GM18870 (cell line): Measurements from ENCODE around the gene DDX31.
"Not testable (repeated sequence)": the region's sequence is repeated elsewhere in the genome, so short reads cannot be mapped to it uniquely, and the experiment has no call there.

Source experiments
- ATAC-seq: cut with Tn5 transposase; IDR thresholded peaks from one replicate; pipeline ENCODE4 v1.9.1; 2021; ENCODE audit warnings: moderate library complexity; ENCODE audit not compliant: unreplicated experiment

The DDX31 gene

DNA sequence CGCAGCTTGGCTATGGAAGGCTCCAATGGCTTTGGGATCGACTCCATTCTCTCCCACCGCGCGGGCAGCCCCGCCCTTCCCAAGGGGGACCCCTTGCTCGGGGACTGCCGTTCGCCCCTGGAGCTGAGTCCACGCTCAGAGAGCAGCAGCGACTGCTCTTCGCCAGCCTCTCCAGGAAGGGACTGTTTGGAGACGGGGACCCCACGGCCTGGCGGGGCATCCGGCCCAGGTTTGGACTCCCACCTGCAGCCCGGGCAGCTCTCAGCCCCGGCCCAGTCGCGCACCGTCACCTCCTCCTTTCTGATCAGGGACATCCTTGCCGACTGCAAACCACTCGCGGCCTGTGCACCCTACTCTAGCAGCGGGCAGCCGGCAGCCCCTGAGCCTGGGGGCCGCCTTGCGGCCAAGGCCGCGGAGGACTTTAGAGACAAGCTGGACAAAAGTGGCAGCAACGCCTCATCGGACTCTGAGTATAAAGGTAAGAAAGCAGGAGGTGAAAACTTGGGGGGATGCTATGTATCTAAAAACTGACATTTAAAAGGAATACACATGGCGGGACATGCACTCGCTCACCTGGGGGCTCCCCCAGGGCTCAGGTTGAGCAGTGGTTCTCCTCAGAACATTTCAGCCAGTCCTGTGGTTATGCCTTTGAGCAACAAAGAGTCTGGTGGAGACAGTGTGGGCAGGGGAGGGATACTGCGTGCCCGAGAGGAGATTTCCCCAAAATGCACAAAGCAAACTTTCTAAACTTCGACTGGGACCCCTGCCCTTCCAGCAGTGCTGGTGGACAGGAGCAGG lies 86.8 kb downstream of the DDX31 start:
- ATAC-seq: no peak

DNA sequence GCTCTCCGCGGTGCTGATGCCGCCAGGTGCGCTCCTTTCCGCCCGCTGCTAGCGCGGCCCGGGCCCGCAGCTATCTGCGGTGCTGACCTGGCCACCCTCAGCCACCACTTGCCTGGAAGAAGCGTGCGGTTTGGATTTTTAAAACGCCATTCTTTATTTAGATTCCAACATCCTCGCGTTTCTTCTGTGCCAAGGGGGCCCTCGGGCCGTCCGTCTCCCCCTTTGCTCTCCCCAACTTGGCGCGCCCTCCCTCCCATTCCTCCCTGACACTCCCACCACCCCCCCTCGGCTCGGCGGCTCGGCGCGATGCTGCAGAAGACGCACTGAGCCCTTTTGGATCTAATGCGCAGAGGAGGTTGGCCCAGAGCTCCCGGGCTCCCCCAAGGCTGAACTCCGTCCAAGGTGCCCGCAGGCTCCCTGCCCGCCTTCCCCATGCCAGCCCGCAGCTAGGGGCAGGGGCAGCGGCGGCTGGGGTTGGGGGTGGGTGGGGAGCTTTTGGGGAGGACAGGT lies 87.5 kb downstream of the DDX31 start, which contains the start of gene BARHL1:
Gene BARHL1 (plus strand): TSS at position 331 of the 510 bp plus-strand sequence. CDS start 192 bp downstream, outside the sequence.
- no peak for ATAC-seq

DNA sequence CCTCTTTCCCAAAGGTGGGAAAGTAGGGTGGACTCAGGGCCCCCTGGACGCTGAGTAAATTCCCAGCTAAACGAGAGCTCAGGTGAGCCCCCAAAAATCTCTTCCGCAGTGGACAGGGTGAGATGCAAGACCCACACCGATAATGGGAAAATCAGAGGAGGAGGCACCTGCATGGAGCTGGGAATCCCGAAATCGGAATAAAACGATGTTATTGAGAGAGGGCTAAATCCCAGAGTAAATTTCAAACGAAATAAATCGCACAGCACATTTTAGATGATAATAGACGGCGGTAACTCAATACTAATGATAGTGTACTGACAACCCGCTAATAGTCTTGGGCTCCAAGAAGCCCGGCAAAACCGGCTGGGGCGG lies 90.4 kb downstream of the DDX31 start:
- no peak for ATAC-seq

DNA sequence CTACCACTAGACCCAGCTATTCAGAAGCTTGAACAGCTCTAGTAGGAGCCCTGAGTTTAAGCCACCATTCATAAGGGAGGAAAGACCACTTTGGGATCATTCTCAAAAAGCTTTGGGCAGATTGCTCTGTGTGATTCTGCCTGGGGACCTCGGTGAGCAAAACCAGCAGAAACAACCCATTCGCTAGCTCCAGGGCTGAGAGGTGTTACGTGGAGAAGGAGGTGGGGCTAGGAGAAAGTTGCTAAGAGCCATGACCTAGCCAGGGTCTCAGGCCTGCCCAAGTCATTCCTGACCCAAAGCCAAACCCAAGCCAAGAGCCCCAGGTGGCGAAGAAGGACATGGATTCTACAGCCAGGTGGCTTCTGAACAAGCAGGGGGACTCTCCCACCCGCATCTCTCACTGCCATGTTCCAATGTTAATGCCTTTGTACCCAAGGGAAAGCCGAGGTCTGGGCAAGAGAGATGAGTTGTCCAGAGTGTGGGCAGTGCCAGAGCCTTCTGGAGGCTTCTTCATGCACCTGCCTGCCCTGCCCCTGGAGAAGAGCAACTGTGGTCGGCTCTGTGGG lies 91.3 kb downstream of the DDX31 start:
- no peak for ATAC-seq

DNA sequence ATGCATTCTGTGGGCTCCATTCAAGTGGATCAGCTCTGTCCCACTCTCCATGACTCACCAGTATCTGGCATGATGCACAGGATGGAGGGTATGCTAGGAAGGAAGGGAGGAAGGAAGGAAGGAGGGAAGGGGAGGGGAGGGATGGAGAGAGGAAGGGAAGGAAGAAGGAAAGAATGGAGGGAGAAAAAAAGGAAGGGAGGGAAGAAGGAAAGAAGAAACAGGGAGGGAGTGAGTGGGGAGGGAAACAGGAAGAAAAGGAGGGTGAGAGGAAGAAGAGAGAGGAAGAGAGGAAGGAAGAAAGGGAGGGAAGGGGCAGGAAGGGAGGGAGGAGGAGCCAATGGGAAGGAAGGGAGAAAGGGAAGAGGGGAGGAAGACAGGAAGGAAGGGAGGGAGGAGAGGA lies 92.7 kb downstream of the DDX31 start:
- ATAC-seq: no peak

DNA sequence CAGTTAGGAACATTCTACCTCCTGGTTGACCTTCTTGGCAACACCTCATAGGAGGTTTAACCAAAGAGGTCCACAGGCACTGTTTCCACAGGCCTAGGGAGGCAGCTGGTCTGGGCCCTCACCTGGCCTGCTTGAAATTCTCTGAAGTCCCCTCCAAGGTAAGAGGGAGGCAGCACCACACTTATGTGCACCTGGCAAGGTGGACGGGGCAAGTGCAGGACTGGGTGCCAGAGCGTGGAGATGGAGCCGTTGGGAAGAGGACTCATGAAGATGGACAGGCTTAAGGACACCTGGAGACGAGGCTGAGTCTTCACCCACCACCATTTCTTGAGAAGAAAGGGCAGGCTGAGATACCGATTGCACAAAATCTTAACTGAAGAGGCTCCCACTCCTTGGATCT lies 94.0 kb downstream of the DDX31 start:
- ATAC-seq: no peak

DNA sequence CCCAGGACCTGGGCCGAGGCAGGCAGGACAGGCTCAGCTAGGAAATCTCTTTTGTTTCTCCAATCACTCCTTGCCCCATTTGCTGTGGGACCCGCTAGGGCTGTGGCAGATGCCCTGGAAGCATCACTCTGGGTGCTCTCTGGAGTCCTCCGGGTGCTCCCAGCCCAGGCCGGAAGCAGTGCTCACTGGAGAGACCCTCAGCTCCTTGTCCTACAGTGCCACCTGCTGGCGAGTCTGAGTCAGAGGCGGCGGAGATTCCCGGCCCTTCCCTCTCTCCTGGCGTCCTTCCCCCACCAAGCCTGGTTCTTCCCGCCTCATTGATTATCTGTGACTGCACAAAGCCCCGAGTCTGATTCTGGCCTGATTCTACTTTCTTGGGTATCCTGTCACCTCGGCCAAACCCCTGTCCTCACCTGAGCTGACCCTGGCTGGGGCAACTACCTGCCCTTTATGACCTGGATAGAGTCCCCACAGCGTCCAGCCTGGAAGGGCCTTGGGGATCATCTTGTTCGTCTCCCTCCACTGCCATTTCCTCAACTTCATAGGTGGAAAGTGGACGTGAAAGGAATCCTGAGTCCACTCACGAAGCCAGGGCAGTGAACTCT lies 94.7 kb downstream of the DDX31 start:
- ATAC-seq: no peak

DNA sequence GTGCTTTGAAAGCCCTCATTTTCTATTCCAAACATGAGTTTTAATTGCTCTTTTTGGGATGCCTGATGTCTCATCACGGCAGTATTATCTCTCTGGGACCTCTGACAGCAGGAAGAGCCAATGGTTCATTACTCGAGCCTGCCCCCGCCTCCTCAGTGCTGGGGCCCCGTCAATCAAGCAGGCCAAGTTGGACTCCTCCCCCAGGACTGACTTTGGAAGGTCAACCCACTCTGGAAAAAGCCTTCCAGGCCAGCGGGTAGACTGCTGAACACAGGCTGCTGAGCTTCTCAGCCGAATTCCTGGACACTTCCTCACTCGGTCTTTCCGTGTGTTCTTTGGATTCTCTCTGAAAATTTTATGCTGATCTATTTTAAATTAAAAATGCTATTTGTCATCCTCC lies 96.9 kb downstream of the DDX31 start:
- ATAC-seq: no peak

DNA sequence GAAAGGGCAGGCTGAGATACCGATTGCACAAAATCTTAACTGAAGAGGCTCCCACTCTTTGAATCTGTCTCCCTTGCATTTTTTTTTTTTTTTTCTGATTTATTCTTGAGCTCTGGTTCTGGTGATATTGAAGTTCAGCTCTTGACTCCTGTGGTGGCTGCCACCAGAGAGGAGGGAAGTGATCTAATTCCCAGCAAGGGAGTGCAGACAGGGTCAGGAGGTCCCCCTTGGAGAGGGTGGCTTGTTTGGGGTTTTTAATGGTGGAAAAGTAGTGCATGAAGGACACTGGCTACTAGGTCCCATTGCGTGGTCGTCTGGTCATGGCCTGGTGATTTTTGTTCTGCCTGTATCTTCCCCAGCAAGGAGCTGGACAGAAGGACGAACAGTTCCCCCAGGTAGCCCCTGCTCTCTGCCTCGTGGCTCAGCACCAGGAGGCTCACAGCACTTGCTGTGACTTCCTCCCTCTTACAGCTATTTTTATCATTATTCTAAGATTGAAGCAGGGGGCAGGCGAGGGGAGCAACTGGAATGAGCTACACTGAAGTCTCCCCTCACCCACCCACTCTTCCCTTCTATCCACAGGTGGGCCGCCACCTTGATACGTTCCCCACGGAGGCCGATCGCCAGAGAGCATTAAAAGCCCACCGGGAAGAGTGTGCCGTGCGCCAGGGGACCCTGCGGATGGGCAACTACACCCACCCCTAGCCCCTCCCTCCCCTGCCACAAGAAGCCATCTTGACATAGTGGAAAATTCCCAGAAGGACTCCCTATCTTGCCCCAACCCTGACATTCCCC lies 97.8 kb downstream of the DDX31 start:
- ATAC-seq: no peak

DNA sequence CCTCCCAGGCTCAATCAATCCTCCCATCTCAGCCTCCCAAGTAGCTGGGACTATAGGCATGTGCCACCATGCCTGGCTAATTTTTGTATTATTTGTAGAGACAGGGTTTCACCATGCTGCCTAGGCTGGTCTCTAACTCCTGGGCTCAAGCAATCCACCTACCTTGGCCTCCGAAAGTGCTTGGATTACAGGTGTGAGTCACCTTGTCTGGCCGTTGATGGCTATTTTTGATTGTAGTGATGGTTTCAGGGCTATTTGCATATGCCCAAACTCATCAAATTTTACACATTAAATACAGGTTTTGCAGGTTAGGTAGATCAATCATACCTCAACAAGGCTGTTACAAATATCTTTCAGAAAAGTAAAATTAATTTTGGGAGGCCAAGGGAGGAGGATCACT lies 101.0 kb downstream of the DDX31 start:
- ATAC-seq: not testable (repeated sequence)

DNA sequence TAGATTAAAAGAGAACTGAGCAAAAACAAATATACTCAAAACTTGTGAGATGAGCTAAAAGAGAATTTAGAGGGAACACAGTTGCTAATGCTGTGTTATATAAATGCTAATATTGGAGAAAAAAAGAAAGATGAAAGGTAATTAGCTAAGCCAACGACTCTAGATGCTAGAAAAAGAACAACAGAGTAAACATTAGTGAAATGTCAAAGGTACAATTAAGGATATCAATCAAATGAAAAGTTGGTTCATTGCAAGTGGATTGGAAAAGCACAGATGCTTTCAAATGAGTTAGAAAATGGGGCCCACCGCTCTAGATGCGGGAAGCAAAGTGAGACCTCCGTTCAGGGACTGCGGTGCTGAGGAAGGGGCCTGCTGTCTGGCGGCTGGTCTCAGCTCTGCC lies 105.3 kb downstream of the DDX31 start:
- ATAC-seq: no peak

DNA sequence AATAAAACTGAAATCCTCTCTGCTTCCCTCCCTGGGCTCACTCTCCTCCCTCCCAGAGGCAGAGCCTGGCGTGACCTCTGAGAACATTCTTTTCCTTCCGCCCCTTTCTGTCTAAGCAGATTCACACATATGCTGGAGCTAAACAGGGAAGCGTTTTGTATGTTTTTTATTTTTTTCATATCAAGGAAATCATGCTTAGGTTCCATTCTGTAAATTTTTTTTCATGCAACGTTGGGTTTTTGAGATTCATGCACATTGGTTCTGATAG lies 107.5 kb downstream of the DDX31 start:
- no peak for ATAC-seq

DNA sequence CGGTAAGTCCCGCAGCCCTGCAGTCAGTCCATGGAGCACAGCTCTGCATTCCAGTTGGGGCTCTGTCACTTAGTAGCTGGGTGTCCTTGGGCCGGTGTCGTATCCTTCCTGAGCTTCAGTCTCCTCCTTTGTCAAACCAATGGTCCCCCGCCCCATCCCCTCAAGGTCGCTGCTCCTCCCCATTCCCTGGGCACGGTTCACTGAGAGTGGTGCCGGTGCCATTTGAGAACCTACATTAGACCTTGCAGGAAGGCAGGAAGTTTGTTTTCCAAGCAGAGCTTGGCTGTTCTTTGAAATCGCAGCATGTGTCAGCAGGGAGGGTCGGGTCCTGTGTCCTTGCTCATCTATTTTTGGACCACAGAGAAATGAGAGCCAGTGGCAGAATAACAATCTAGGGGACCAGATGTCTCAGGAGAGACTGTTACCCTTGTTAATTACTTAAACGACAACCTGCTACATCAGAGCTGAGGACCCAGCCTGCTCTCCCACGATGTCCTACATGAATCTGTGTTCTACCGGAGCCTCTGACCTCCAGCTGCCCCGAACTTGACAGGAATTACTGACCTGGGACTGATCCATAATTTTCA lies 109.1 kb downstream of the DDX31 start:
- no peak for ATAC-seq

DNA sequence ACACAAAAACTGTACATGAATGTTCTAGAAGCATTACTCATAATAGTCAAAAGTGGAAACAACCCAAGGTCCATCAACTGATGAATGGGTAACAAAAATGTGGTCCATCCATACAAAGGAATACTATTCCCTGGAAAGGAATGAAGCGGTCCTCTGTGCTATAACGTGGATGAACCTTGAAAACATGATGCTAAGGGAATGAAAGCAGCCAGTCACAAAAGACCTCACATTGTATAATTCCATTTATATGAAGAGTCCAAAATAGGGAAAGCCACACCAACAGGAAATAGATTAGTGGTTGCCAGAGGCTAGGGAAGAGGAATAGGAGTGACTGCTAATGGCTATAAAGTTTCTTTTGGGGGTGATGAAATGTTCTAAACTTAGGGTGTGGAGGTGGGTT lies 110.1 kb downstream of the DDX31 start:
- no peak for ATAC-seq

DNA sequence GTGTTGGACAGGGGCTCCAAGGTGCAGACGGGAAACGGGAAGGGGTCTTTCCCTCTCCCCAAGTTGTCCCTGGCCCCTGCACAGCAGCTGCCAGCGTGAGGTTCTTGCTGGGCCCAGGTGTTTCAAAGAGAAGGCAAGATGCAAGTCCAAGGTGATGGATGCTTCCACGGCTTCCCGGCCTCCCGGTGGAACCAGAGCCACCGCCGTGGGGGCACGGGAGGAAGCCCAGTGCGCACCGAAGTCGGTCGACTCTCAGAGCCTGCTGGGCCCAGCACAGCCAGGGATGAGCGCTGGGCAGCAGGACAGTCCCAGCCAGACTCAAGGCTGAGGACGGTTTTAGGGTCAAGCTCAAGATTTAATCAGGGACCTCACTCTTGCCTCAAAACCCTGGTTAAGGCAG lies 112.6 kb downstream of the DDX31 start:
- no peak for ATAC-seq

DNA sequence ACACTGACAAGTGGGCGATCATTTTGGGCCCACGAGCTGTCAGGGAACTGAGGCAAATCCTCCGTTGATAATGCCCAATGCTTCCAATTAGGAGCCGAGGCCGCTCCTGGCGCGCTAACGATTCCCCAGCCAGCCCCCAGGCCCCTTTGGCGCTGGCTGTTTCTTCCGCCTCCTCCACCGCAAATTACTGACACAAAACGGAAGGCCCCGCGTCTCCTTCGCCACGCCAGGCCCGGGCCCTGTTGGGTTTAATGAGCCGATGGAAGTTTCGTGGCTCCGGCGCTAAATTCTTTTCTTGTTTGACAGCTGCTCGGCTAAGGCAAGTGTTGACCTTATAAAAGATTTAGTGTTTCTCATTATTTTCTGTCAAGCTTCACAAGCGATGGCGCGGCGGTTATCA lies 113.1 kb downstream of the DDX31 start:
- no peak for ATAC-seq

DNA sequence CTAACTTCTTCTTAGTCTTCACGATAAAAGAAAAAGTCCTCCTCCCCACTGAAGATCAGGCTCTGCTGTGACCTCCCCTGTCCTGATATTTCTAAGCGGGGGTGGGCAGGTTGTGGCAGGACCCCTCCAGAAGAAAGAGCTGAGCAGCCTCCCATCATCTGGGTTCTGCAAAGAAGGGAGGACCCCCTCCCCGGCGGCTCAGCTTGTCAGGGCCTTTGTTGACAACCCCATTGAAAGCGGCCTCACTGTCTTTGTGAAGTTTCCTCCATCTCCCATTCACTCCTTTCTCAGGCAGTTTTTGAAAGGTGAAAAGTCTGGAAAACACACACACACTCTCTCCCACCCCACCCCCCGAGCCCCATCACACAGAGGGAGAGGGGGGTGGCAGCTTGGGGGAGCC lies 113.5 kb downstream of the DDX31 start:
- no peak for ATAC-seq

DNA sequence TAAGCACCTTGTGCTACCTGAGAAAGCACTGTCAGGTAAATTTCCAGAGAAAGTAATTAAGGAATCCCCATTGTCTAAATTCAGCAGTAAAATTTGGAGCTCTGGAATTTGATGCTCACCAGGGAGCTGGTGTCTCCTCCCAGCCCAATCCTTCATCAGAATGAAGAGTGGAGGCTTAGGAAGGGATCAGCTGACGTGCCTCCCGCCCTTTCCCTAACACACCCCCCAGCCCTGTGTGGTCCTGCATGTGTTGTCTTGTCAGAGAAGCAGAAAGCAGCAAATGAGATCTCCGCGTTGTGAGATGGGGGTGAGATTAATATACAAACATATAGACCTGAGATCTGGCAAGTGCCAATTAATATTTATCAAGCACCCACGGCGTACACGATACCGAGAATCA lies 114.3 kb downstream of the DDX31 start:
- ATAC-seq: no peak

DNA sequence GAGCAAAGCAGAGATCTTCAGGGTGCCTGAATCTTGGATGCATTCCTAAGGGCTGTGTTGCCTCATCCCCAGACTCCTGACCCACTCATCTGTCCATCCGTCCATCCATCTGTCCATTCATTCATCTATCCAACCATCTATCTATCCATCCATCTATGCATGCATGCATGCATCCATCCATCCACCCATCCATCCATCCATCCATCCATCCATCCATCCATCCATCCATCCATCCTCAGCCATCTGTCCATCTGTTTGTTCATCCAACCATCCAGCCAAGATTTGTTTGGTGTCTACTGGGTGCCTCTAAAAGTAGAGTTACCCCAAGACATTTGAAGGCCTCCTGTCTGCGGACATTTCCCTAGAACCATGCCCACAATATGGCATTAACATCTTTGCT lies 115.0 kb downstream of the DDX31 start:
- ATAC-seq: no peak

DNA sequence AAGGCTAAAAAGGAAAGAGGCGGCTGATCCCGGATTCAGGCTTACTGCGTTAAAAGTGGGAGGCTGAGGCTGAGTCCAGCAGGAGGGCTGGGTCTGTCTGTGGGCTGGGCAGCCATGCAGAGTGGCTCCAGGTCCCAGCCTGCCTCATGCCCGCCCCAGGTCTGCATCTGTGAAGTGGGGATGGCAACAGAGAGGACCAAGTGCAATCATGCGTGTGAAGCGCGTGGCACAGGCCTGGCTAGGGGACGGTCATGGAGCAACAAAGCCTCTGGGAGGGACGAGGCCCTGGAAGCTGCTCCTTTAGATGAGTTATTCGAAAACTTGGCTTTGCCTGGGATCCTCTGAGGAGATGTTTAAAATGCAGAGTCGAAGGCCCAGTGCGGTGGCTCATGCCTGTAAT lies 117.7 kb downstream of the DDX31 start:
- no peak for ATAC-seq

DNA sequence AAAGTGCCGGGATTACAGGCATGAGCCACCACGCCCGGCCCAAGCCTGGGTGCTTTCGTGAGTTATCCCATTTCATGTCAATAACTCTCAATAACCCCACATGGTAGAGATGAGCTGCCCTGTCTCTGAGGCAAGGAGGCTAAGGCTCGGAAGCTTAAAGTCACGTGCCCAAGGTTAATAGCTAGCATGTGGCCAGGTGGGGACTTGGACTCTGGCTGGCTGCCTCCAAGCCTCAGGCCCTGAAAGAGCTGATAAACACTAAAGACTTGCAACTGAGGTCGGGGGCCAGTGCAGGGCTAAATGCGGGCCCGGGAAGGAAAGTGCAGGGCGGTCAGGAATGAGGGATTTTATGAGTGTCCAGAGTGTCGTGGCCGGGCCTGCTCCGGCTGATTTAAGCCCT lies 118.2 kb downstream of the DDX31 start:
- no peak for ATAC-seq
